ENCODE results near the gene WDR1. TPM values are rescaled to one million over a fixed set of nuclear protein-coding genes. Genes with fewer than 3 reads are reported as not detected.

Gene WDR1
- total RNA-seq, result 100 to 1,000 TPM; 361 to 536 (median 485) TPM

GRCh38 chr4:10116569-10117358, at the start of gene WDR1:
Gene WDR1, minus strand, starts transcription at chr4:10116799. Its CDS starts 133 bp downstream, at chr4:10116666.
- no peaks in the 10 kb centered on the region for H3K9me3 ChIP-seq
- peaks cover 47 to 70% (median 67%) of the 10 kb centered on the region in 4 donors for H3K4me1 ChIP-seq
- TF ChIP-seq EP300 (IDR thresholded peaks at IDR 0.05) (no peak), POLR2AphosphoS5 (IDR thresholded peaks at IDR 0.05) (peak; percentile 92 to 99), POLR2A (IDR thresholded peaks at IDR 0.05; ENCODE audit: low read depth) (peak; percentile 94), CTCF (IDR thresholded peaks at IDR 0.05) (no peak)
- peak; percentile 99 for DNase-seq (ENCODE audit: extremely low spot score)
- peaks cover 0 to 40% (median 35%) of the 10 kb centered on the region in 4 donors for H3K36me3 ChIP-seq
- H3K27me3 ChIP-seq, result no peaks in the 10 kb centered on the region
- peak within 1 kb of the TSS; percentile 76 to 93 (median 88) for H3K4me3 ChIP-seq
- intact Hi-C loops (cut with DNase I), result no loop called here
- under 1% methylated on average over 19 of the region's 97 CpGs for WGBS
- peak within 1 kb of the TSS; percentile 93 to 98 (median 94) for H3K27ac ChIP-seq (replicated peaks in 1 of 4)

GRCh38 chr4:10164877-10165283, 48.3 kb upstream of the WDR1 start:
- H3K27me3 ChIP-seq, result no peaks in the 10 kb centered on the region
- intact Hi-C loops (cut with DNase I), result no loop called here

GRCh38 chr4:10163296-10163695, 46.7 kb upstream of the WDR1 start:
- intact Hi-C loops (cut with DNase I), result no loop called here
- no peak for DNase-seq (ENCODE audit: extremely low spot score)
- Histone ChIP-seq H3K9me3 (no peaks in the 10 kb centered on the region), H3K4me1 (peaks cover 0 to 37% (median 22%) of the 10 kb centered on the region in 4 donors), H3K27me3 (no peaks in the 10 kb centered on the region), H3K27ac (replicated peaks in 1 of 4) (no peak overlapping the region), H3K4me3 (no peak overlapping the region), H3K36me3 (no peaks in the 10 kb centered on the region)
- 87% methylated on average over 1 of the region's 1 CpG for WGBS
- TF ChIP-seq CTCF (IDR thresholded peaks at IDR 0.05), result no peak
- TF ChIP-seq POLR2A (IDR thresholded peaks at IDR 0.05; ENCODE audit: low read depth), result no peak
- TF ChIP-seq EP300 (IDR thresholded peaks at IDR 0.05), result no peak

More at GRCh38 chr4:10164877-10165283, 48.3 kb upstream of the WDR1 start:
- Histone ChIP-seq H3K9me3 (no peaks in the 10 kb centered on the region), H3K27ac (replicated peaks in 1 of 4) (no peak overlapping the region), H3K36me3 (no peaks in the 10 kb centered on the region), H3K4me1 (peaks cover 0 to 29% (median 14%) of the 10 kb centered on the region in 4 donors), H3K4me3 (no peak overlapping the region)
- DNase-seq (ENCODE audit: extremely low spot score), result no peak
- TF ChIP-seq EP300 (IDR thresholded peaks at IDR 0.05) (no peak), CTCF (IDR thresholded peaks at IDR 0.05) (peak; percentile 68 to 74 (median 70))
- 35% methylated on average over 3 of the region's 3 CpGs for WGBS

GRCh38 chr4:10162341-10163000, 45.9 kb upstream of the WDR1 start:
- intact Hi-C loops (cut with DNase I), result no loop called here
- Histone ChIP-seq H3K36me3 (no peaks in the 10 kb centered on the region), H3K4me3 (no peak overlapping the region), H3K27me3 (no peaks in the 10 kb centered on the region), H3K4me1 (peaks cover 0 to 46% (median 30%) of the 10 kb centered on the region in 4 donors), H3K9me3 (no peaks in the 10 kb centered on the region), H3K27ac (replicated peaks in 1 of 4) (no peak overlapping the region)
- WGBS, result 88% methylated on average over 7 of the region's 7 CpGs
- no peak for DNase-seq (ENCODE audit: extremely low spot score)
- TF ChIP-seq POLR2A (IDR thresholded peaks at IDR 0.05; ENCODE audit: low read depth) (no peak), EP300 (IDR thresholded peaks at IDR 0.05) (no peak), CTCF (IDR thresholded peaks at IDR 0.05) (no peak), POLR2AphosphoS5 (IDR thresholded peaks at IDR 0.05) (no peak)
